HG03457 (cell line): ENCODE measurements around the gene UBASH3B.
"Not testable (repeated sequence)": the region's sequence is repeated elsewhere in the genome, so short reads cannot be mapped to it uniquely, and the experiment has no call there.

Source experiments
- ATAC-seq: cut with Tn5 transposase; IDR thresholded peaks from one replicate; pipeline ENCODE4 v1.9.1; 2021; ENCODE audit warnings: moderate number of reproducible peaks; ENCODE audit not compliant: unreplicated experiment

UBASH3B gene

DNA sequence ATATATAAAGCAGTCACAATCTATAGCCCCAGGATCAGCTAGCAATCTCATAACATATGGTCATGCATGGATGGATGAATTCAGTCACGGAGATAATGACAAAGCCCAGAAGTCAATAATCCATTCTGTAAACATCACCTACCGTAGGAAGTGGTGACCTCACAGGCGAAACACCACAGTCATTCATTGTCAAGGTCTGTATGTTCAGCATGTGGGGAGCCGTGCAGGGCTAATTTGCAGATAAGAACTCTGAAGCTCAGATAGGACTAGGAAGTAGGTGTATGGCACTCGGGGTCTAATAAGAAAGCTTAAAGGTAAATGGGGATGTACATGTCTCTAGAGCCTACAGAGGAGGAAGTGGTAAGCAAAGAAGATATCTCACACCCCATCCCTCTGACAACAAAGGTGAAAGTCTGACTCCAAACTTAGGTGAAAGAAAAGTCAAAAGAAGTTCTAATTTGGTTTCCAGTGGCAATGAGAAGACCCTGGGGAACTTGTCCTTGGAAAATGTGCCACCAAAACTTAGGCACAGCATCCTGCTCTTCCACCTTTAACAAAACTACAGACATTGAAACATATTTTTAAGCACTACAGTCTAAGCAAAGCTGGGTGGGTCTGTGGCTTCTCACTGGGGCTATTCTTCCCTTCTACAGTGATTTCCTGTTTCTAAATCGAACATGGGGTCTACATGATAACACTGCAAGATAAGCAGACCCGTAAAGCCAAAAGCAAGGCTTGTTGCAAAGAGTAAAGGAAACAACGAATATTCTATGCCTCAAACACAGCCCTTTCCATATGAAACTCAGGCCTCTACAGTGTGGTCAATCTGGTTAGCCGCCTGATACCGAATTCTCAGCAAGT is 188.0 kb downstream of the UBASH3B start:
- peak; percentile 64 for ATAC-seq

DNA sequence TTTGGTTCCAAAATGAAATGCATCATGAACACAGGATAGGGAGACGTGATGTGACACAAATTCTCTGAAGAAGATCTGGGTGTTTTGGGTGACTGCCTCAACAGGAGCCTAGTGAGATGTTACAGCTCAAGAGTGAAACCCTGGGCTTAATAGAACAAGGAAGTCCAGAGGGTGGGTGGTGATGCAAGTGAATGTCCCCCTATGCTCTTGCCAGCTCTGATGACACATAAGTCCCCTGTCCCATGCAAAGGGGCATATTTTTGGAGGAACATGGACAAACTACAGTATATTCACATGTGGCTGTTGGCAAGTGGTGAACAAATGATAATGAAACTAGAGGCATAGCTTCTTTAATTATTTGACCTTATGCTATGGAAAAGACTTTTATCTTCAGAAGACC is 191.9 kb downstream of the UBASH3B start:
- no peak for ATAC-seq

DNA sequence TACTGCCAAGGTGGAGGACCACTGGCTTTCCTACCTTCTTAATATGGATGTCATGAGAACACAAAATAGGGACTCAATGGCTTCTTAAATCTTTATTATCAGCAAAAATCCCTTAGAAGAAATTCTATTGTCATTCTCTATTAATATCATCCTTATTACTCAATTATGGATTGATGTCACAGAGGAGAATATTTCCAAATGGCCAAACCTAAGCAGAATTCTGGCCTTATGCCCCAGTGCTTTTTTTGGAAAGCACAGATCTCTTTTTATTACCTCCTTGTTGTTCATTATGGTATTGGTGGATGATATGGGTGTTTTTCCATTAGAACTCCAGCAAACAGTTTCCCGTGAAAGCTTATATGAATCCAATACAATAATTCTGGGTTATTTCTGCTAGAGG is 192.7 kb downstream of the UBASH3B start:
- ATAC-seq: no peak

DNA sequence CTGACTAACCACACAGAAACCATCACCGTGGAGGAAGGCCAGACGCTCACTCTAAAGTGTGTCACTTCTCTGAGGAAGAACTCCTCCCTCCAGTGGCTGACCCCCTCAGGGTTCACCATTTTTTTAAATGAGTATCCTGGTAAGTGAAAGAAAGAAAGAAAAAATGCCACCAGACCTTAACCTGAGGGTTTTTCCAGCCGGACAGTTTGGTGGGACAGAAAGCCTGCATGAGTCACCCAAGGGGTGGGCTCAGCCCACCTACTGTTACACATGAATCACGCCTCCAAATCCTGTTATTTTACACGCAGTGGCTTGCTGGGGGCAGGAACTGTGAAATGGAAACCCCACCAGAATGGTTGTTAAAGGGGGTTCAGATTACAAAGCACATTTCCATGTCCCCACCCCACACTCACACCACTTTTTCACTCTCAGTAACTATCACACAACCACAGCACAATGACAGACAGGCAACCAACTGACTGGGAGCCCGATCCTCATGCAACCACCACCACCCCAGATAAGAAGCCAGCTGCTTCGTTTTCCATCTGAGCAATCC is 194.6 kb downstream of the UBASH3B start:
- ATAC-seq: no peak

DNA sequence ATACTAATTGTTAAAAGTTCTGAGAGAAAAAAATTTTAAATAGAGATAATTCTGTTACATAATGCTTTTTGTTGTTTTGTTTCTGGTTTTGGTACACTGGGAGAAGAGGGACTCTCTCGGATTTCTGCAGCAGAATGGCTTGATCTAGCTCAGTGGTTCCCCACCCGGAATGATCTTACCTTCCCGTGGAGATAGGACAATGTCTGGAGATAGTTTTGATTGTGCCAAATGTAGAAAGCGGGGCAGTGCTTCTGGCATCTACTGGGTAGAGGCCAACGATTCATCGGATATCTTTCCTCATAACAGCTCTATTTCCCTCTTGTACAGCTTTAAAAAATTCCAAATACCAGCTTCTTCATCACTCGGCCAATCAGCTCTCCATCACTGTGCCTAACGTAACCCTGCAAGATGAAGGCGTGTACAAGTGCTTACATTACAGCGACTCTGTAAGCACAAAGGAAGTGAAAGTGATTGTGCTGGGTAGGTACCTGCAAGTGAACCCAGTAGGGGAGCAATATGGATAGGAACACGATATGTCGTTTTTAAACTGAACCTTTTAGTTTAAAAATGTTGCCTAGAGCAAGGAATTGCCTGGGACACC is 195.9 kb downstream of the UBASH3B start:
- no peak for ATAC-seq

DNA sequence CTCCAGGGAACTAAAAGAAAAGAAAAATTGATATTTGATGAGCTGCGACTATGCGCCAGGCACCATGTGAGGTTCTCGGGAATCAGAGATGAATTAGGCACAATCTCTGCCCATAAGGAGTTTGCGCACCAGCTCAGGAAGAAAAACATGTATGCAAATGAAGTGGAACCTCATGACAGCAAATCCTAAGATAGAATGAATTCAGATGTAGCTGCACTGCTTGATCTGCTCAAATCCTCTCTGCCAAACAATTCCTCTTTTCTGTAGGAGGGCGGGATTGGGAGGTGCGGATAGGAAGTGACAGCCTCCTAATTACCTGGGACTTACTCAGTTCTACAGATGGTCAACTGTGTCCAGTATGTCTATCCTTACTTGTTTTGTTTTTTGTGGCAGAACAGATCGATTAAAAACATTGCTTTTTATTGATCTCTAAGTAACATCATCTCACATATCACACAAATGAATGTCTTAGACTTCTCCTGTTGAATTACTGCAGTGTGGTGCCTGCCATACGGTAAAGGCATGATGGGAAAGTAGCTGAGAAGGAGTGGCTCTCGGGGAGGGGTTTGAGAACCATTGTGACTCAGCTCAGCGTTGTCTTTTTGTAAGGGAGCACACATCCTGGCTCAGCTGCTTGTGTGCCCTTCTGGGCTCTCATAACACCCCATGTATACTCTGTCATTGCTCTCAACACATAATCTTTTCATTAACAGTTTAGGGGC is 196.7 kb downstream of the UBASH3B start:
- ATAC-seq: no peak

DNA sequence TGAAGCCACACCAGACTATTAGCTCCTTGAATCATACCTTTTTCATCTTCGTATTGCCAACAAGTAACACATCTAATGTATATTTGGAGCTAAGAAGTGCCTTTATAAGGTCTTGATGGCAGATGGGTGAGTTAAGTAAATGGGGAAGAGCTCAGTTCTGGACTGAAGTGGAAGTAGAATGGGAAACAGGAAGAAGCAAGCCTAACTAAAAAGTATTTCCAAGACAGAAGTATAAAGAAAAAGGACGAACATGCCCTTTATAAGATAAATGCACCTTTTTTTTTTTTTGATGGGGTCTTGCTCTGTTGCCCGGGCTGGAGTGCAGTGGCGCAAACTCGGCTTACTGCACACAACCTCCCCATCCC is 197.3 kb downstream of the UBASH3B start:
- ATAC-seq: no peak

DNA sequence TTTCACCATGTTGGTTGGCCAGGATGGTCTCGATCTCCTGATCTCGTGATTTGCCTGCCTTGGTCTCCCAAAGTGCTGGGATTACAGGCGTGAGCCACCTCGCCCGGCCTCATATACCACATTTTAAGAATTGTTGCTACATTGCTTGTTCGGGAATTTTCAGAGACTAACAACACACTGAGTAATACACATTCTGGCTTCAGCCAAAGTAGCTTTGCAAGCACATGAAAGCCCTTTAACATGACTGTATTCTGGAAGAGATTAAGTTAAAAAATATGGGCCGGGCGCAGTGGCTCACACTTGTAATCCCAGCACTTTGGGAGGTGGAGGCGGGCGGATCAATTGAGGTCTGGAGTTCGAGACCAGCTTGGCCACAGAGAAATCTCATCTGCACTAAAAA is 197.7 kb downstream of the UBASH3B start:
- no peak for ATAC-seq

DNA sequence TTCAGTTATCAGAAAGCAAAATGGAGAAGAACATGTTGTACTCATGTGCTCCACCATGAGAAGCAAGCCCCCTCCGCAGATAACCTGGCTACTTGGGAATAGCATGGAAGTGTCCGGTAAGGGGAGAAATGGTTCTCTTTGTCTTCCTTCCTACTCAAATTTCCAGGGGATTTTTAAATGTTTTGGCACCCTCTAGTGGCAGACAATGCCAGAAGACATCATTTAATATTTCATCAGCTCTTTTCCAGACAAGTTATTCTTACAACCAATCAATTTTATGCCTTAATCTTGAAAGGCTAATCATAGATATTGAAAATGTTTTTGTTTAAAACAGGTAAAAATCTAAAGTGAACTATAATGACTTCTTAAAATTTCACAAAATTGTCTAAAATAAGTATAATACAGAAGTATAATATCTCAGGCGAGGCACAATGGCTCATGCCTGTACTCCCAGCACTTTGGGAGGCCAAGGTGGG is 198.5 kb downstream of the UBASH3B start:
- no peak for ATAC-seq

DNA sequence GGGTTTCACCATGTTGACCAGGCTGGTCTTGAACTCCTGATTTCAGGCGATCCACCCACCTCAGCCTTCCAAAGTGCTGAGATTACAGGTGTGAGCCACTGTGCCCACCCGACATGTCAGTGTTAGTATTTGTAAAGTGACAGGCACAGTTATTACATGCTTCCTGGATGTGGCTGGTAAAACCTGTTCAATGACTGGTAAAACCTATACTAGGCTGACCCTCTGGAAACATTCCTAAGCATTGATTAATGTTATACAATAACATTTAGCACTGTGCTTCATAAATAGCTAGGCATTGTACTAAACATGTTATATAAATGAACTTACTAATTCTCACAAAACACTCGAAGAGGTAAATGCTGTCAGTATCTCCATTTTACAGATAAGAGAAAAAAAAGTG is 206.1 kb downstream of the UBASH3B start:
- ATAC-seq: no peak

DNA sequence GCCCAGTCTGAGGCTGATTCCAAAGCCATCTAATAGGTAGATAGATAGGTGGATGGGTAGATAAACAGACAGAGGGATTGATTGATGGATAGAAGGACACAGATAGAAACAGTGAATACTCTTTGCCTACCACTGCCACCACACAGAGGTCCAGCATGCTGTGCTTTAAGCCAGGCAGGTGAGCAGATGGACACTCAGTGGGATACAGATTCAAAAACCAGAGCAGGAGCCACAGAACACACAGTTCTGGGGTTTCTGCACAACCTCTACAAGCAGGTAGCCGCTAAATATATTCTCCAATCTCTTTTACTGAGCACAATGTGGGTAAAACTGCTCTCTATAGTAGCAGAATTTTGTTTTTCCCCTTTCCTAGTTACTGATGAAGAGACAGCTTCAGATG is 206.6 kb downstream of the UBASH3B start:
- no peak for ATAC-seq

DNA sequence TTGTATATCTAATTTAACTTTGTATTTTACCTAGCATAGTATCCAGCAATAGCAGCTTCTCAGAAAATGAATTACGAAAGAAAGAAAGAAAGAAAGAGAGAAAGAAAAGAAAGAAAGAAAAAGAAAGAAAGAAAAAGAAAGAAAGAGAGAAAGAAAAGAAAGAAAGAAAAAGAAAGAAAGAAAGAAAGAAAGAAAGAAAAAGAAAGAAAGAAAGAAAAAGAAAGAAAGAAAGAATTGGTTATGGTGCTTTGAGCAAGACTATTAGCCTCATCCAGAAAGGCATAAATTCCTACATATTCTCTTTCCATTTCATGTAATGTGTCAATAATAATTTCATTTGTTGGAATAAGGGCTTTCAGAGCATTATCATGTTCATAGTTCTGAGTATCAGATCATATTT is 207.6 kb downstream of the UBASH3B start:
- not testable (repeated sequence) for ATAC-seq

DNA sequence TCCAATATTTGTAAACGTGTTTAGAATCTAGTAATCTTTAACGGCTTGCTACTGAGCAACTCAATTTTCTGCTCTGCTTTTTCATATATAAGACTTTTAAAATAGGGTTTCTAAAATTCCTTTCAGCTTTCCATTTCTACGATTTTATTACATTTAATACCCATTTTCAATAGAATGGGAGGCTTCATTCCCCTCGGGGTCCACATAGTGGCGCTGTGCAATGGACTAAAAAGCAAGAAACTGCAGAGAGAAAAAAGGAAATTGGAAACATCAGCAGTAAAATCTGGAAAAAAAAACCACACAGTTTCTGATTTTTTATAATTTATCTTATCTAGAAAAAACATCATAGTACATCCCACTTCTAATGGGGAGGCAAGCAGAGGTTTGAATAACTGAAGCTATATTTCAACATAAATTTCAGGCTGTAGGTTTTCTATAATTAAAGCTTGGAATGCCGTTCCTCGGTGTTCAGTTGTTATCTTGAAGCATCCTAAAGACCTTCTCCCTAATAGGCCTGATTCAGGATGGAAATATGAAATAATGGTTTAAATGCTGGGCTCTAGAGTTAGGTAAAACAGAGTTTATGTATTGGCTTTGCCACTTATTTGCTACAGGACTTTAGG is 208.3 kb downstream of the UBASH3B start:
- ATAC-seq: no peak
